Subcutaneous adipose tissue (tissue), 4 donors: ENCODE results near the gene BTBD17. TPM values are rescaled to one million over a fixed set of nuclear protein-coding genes. Genes with fewer than 3 reads are reported as not detected.

Experiments
- total RNA-seq, 4 donors: library from RNA; depleted of rRNA; stranded (reverse); fragments of >200 nt; gene quantifications; one replicate each; pipeline ENCODE4 v1.1.0, GENCODE V29; 2016
- TF ChIP-seq, protein P1 (sequence below): fragments of 450-650 bp; IDR thresholded peaks from one replicate; pipeline ENCODE4 v1.5.1; 2016; ENCODE audit warnings: low read depth, mild to moderate bottlenecking, control low read depth, antibody characterized with exemption, moderate library complexity

The BTBD17 gene
- total RNA-seq, 4 donors from 2014 or later: not detected

GRCh38 chr17:74307984-74308773 is 53.5 kb downstream of the BTBD17 start:
- TF ChIP-seq, protein P1, sequence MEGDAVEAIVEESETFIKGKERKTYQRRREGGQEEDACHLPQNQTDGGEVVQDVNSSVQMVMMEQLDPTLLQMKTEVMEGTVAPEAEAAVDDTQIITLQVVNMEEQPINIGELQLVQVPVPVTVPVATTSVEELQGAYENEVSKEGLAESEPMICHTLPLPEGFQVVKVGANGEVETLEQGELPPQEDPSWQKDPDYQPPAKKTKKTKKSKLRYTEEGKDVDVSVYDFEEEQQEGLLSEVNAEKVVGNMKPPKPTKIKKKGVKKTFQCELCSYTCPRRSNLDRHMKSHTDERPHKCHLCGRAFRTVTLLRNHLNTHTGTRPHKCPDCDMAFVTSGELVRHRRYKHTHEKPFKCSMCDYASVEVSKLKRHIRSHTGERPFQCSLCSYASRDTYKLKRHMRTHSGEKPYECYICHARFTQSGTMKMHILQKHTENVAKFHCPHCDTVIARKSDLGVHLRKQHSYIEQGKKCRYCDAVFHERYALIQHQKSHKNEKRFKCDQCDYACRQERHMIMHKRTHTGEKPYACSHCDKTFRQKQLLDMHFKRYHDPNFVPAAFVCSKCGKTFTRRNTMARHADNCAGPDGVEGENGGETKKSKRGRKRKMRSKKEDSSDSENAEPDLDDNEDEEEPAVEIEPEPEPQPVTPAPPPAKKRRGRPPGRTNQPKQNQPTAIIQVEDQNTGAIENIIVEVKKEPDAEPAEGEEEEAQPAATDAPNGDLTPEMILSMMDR: no peak

Other genes starting within 250 kb of the BTBD17 start
- 100 to 1,000 TPM; 410 to 881 (median 581) TPM for gene RPL38, start 158.2 kb downstream of the BTBD17 start, total RNA-seq
- 10 to 100 TPM in 1 of 4 donors, 1 to 10 TPM in 3; 4.6 to 14.4 (median 5.9) TPM for gene TTYH2, start 148.3 kb downstream of the BTBD17 start, total RNA-seq
- gene DNAI2, start 87.6 kb downstream of the BTBD17 start, total RNA-seq: not detected
- 1 to 10 TPM in 2 of 4 donors, under 1 TPM in 2; 0.49 to 8.5 (median 0.89) TPM for gene KIF19, start 35.6 kb downstream of the BTBD17 start, total RNA-seq
- gene GPR142, start 5.6 kb upstream of the BTBD17 start, total RNA-seq: under 1 TPM in 1 of 4 donors, not detected in 3; 0.22 TPM
- gene GPRC5C, start 70.2 kb upstream of the BTBD17 start, total RNA-seq: 10 to 100 TPM in 2 of 4 donors, 1 to 10 TPM in 2; 3.8 to 19.8 (median 9.9) TPM
- 10 to 100 TPM in 1 of 4 donors, 1 to 10 TPM in 3; 1.9 to 100.0 (median 5.2) TPM for gene CD300A, start 104.8 kb upstream of the BTBD17 start, total RNA-seq
- 10 to 100 TPM in 1 of 4 donors, under 1 TPM in 2, not detected in 1; 0.33 to 36.4 (median 0.88) TPM for gene CD300LB, start 169.6 kb upstream of the BTBD17 start, total RNA-seq
- 1 to 10 TPM in 3 of 4 donors, under 1 TPM in 1; 0.65 to 4.0 (median 2.5) TPM for gene CD300C, start 184.2 kb upstream of the BTBD17 start, total RNA-seq
- gene CD300H, start 205.6 kb upstream of the BTBD17 start, total RNA-seq: not detected
- gene CD300LD, start 230.4 kb upstream of the BTBD17 start, total RNA-seq: not detected